Mesenchymal stem cell (in vitro differentiated cells and primary cell): Measurements from ENCODE around the gene UBE2I.

Experiments
- DNase-seq: peaks from one replicate; pipeline ENCODE4 v3.0.0-alpha.2; 2013
- H2AFZ ChIP-seq: one replicate; pipeline ENCODE4 v1.6.1; 2013; ENCODE audit warnings: low read depth, mild to moderate bottlenecking, control low read depth, inconsistent platforms, low read length, moderate library complexity
- H2AK5ac ChIP-seq: 2 replicates; pipeline ENCODE4 v1.6.1; 2013; ENCODE audit warnings: low read length, moderate library complexity, mild to moderate bottlenecking, inconsistent platforms; ENCODE audit not compliant: severe bottlenecking
- H2BK120ac ChIP-seq: one replicate; pipeline ENCODE4 v1.6.1; 2013; ENCODE audit warnings: low read depth, mild to moderate bottlenecking, inconsistent platforms, low read length, moderate library complexity
- H2BK12ac ChIP-seq, 2 experiments: one replicate each; pipeline ENCODE4 v1.6.1; 2013; ENCODE audit warnings: inconsistent platforms in 2 of 2, low read length in 2 of 2, mild to moderate bottlenecking in 2 of 2, moderate library complexity in 2 of 2, control low read depth in 1 of 2
- H2BK15ac ChIP-seq: one replicate; pipeline ENCODE4 v1.6.1; 2013; ENCODE audit warnings: mild to moderate bottlenecking, low read depth, inconsistent platforms; ENCODE audit not compliant: poor library complexity, severe bottlenecking
- H2BK5ac ChIP-seq: 2 replicates; pipeline ENCODE4 v1.6.1; 2013; ENCODE audit warnings: low read depth, mild to moderate bottlenecking, low read length, control low read depth, inconsistent platforms; ENCODE audit not compliant: poor library complexity, severe bottlenecking
- H3K14ac ChIP-seq, 2 experiments: one replicate each; pipeline ENCODE4 v1.6.1; 2013; ENCODE audit warnings: inconsistent platforms in 2 of 2, low read length in 2 of 2, control low read depth in 1 of 2, mild to moderate bottlenecking in 1 of 2, moderate library complexity in 1 of 2
- H3K18ac ChIP-seq, 2 experiments: one replicate each; pipeline ENCODE4 v1.6.1; 2013; ENCODE audit warnings: inconsistent platforms in 2 of 2, low read length in 2 of 2, control low read depth in 1 of 2, low read depth in 1 of 2, mild to moderate bottlenecking in 1 of 2
- H3K23ac ChIP-seq, 2 experiments: one replicate each; pipeline ENCODE4 v1.6.1; 2013; ENCODE audit warnings: inconsistent platforms in 2 of 2, low read length in 2 of 2, mild to moderate bottlenecking in 2 of 2, moderate library complexity in 2 of 2, control low read depth in 1 of 2
- H3K27ac ChIP-seq: 2 replicates; pipeline ENCODE4 v1.5.1; 2013; ENCODE audit warnings: mild to moderate bottlenecking, moderate library complexity, low read length, control low read depth, inconsistent platforms; ENCODE audit not compliant: poor library complexity, severe bottlenecking
- H3K27me3 ChIP-seq, 2 experiments: 2 replicates each; pipeline versions ENCODE4 v1.6.1 to v1.7.0; 2013; ENCODE audit warnings: low read length in 2 of 2, mild to moderate bottlenecking in 2 of 2, moderate library complexity in 2 of 2, control low read depth in 1 of 2, inconsistent platforms in 1 of 2; ENCODE audit not compliant: control insufficient read depth in 1 of 2, insufficient read depth in 1 of 2
- H3K36me3 ChIP-seq, 2 experiments: 2 replicates each; pipeline versions ENCODE4 v1.6.1 to v1.7.0; 2013; ENCODE audit warnings: low read length in 2 of 2, control low read depth in 1 of 2, inconsistent platforms in 1 of 2, low read depth in 1 of 2, mild to moderate bottlenecking in 1 of 2; ENCODE audit not compliant: insufficient read depth in 2 of 2, control insufficient read depth in 1 of 2
- H3K4ac ChIP-seq, 2 experiments: one replicate each; pipeline ENCODE4 v1.6.1; 2013; ENCODE audit warnings: inconsistent platforms in 2 of 2, low read length in 2 of 2, mild to moderate bottlenecking in 2 of 2, moderate library complexity in 2 of 2, control low read depth in 1 of 2, low read depth in 1 of 2
- H3K4me1 ChIP-seq: 2 replicates; pipeline ENCODE4 v1.6.1; 2013; ENCODE audit warnings: low read depth, low read length, control low read depth; ENCODE audit not compliant: control insufficient read depth, insufficient read depth
- H3K4me2 ChIP-seq: 2 replicates; pipeline ENCODE4 v1.6.1; 2013; ENCODE audit warnings: low read length, mild to moderate bottlenecking, inconsistent platforms; ENCODE audit not compliant: poor library complexity, severe bottlenecking
- H3K4me3 ChIP-seq, 2 experiments: 2 replicates each; pipeline versions ENCODE4 v1.5.1 to v1.7.0; 2013; ENCODE audit warnings: low read length in 2 of 2, mild to moderate bottlenecking in 2 of 2, control low read depth in 1 of 2, low read depth in 1 of 2; ENCODE audit not compliant: insufficient read depth in 1 of 2
- H3K79me1 ChIP-seq: replicated peaks from 2 replicates; pipeline ENCODE4 v1.6.1; 2013; ENCODE audit warnings: mild to moderate bottlenecking, control low read depth, low read length, inconsistent platforms; ENCODE audit not compliant: poor library complexity, severe bottlenecking
- H3K9ac ChIP-seq: 2 replicates; pipeline ENCODE4 v1.7.0; 2013; ENCODE audit warnings: mild to moderate bottlenecking, low read length, moderate library complexity
- H3K9me3 ChIP-seq: 2 replicates; pipeline ENCODE4 v1.7.0; 2013; ENCODE audit warnings: mild to moderate bottlenecking, low read length; ENCODE audit not compliant: control insufficient read depth
- H4K8ac ChIP-seq: one replicate; pipeline ENCODE4 v1.6.1; 2013; ENCODE audit warnings: inconsistent platforms, mild to moderate bottlenecking, low read length, moderate library complexity
- H4K91ac ChIP-seq: one replicate; pipeline ENCODE4 v1.6.1; 2013; ENCODE audit warnings: mild to moderate bottlenecking, low read length, inconsistent platforms
- WGBS: methylation state at CpG from one replicate; pipeline ENCODE4 v1.1.7; 2013; ENCODE audit warnings: mixed read lengths; 5-methylcytosine and 5-hydroxymethylcytosine counted together

UBE2I gene

DNA sequence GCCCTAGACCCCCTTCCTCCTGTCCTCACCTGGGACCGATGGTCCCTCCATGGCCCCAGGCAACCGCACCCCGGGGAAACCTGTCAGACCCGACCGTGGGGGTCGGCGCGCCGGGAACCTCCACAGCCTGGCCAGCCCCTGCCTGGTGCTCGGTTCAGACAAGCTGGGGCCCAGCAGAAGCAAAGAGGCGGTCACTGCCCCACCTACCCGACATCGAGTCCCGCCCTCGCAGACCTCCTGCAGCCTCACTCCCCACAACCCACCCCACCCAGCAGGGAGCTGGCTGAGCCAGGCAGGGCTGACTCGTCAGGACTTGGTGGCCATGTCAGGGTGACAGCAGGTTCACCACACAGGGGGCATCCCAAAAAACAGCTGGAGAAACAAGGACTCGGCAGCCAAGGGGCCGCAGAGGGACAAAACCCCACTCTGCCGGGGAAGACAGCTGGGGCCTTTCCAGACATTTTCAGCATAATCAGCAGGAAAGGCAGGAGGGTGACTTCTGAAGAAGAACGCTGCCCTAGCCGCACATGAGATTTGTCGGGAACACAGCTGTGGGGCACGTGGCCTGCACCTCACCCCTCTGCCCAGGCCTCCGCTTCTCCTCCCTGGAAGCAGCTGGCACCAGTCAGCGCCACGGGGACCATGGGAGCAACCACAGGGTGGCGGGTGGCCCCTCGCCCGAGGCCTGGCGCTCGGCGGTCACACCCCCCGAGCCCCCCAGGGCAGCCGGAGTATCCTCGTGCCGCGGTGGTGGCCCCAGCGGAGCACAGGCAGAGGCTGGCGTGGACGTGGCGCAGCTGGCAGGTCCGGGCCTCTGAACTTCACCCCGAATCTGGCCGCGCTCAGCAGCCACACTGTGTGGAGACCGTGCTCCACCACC, 65.2 kb downstream of the UBE2I start:
- Histone ChIP-seq H3K4me3 (no peak overlapping the region), H3K27ac (no peak overlapping the region), H2BK120ac (no peak overlapping the region), H3K4me2 (no peak overlapping the region), H2AK5ac (no peak overlapping the region), H3K36me3 (peaks cover 12 to 57% of the 10 kb centered on the region in 2 experiments), H2BK12ac (no peak overlapping the region), H3K27me3 (no peaks in the 10 kb centered on the region), H4K8ac (no peak overlapping the region), H3K4me1 (peaks cover 42% of the 10 kb centered on the region), H3K9me3 (no peaks in the 10 kb centered on the region), H4K91ac (no peak overlapping the region), H3K14ac (no peak overlapping the region), H3K4ac (no peak overlapping the region), H2BK15ac (no peak overlapping the region), H3K23ac (no peak overlapping the region), H3K79me1 (peaks cover 33% of the 10 kb centered on the region), H3K18ac (no peak overlapping the region), H3K9ac (no peak overlapping the region), H2BK5ac (no peak overlapping the region), H2AFZ (no peak overlapping the region)
- no peak for DNase-seq
- WGBS = 94% methylated on average over 46 of the region's 46 CpGs

DNA sequence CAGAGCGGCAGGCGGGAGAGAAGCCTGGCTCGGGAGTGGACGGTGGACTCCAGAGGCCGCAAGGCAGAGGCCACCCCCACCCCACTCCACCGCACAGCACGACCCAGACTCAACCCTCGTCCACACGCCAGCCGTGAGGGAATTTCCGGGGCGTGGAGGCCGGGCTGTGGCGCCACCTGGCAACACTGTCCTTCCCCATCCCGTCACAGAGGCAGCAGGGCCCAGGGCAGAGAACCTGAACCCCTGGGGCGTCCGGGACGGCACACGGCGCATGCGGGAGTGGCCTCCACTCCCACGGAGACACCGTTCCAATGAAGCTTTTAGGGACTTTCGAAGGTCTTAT, 65.8 kb downstream of the UBE2I start:
- Histone ChIP-seq H3K18ac (no peak overlapping the region), H3K9me3 (no peaks in the 10 kb centered on the region), H4K8ac (no peak overlapping the region), H4K91ac (no peak overlapping the region), H2BK5ac (no peak overlapping the region), H3K14ac (no peak overlapping the region), H3K9ac (no peak overlapping the region), H3K23ac (no peak overlapping the region), H3K4ac (no peak overlapping the region), H3K27me3 (no peaks in the 10 kb centered on the region), H2AK5ac (no peak overlapping the region), H3K4me2 (no peak overlapping the region), H3K4me1 (peaks cover 42% of the 10 kb centered on the region), H3K4me3 (no peak overlapping the region), H3K27ac (no peak overlapping the region), H2BK15ac (no peak overlapping the region), H2BK12ac (no peak overlapping the region), H3K36me3 (peaks cover 9 to 51% of the 10 kb centered on the region in 2 experiments), H2AFZ (no peak overlapping the region), H2BK120ac (no peak overlapping the region), H3K79me1 (peaks cover 30% of the 10 kb centered on the region)
- DNase-seq = no peak
- WGBS = 95% methylated on average over 24 of the region's 24 CpGs

- DNase-seq = no peak
- Histone ChIP-seq H3K18ac (no peak overlapping the region), H3K9me3 (no peaks in the 10 kb centered on the region), H2BK5ac (no peak overlapping the region), H3K4me1 (peaks cover 42% of the 10 kb centered on the region), H2BK120ac (no peak overlapping the region), H3K36me3 (peaks cover 12 to 47% of the 10 kb centered on the region in 2 experiments), H3K27ac (no peak overlapping the region), H4K8ac (no peak overlapping the region), H2BK15ac (no peak overlapping the region), H2BK12ac (no peak overlapping the region), H3K27me3 (no peaks in the 10 kb centered on the region), H3K14ac (no peak overlapping the region), H3K9ac (no peak overlapping the region), H2AFZ (no peak overlapping the region), H3K4me3 (no peak overlapping the region), H3K4ac (no peak overlapping the region), H3K4me2 (no peak overlapping the region), H2AK5ac (no peak overlapping the region), H3K23ac (no peak overlapping the region), H3K79me1 (peaks cover 30% of the 10 kb centered on the region), H4K91ac (no peak overlapping the region)
- 92% methylated on average over 19 of the region's 19 CpGs for WGBS
These were observed 66.4 kb downstream of the UBE2I start for GRCh38 chr16:1375741-1376410.
